Testis (tissue), 2 donors: ENCODE measurements around the gene SHB.

ENCODE experiments used
- CTCF ChIP-seq, 3 experiments: fragments of 450-650 bp in 2 of 3; fragments of 200-600 bp in 1 of 3; sonication (generic) in 1 of 3; IDR thresholded peaks; one replicate each; pipeline ENCODE4 v1.5.1; 2016 to 2019; ENCODE audit warnings: antibody characterized with exemption in 3 of 3, mild to moderate bottlenecking in 2 of 3, moderate library complexity in 1 of 3
- POLR2A ChIP-seq: fragments of 450-650 bp; IDR thresholded peaks from one replicate; pipeline ENCODE4 v1.6.1; 2017; ENCODE audit warnings: antibody characterized with exemption, mild to moderate bottlenecking, moderate library complexity

- TF ChIP-seq CTCF (IDR thresholded peaks at IDR 0.05), result peak; percentile 80 to 98 (median 85)
- TF ChIP-seq POLR2A, result no peak
These were observed 19.2 kb upstream of the SHB start for GRCh38 chr9:38088006-38088925.
